Activated CD4-positive, alpha-beta T cell treated with anti-CD3 and anti-CD28 coated beads, Interleukin-2, amount 50 U/mL, for 24 hours (primary cell): ENCODE measurements around the gene RPUSD4.
"Not testable (repeated sequence)": the region's sequence is repeated elsewhere in the genome, so short reads cannot be mapped to it uniquely, and the experiment has no call there.

ENCODE experiments used
- DNase-seq, 2 donors: peaks; one replicate each; pipeline ENCODE4 v3.0.0-alpha.2; 2020; ENCODE audit warnings: low read depth in 1 of 2, low spot score in 1 of 2

The RPUSD4 gene, protein sequence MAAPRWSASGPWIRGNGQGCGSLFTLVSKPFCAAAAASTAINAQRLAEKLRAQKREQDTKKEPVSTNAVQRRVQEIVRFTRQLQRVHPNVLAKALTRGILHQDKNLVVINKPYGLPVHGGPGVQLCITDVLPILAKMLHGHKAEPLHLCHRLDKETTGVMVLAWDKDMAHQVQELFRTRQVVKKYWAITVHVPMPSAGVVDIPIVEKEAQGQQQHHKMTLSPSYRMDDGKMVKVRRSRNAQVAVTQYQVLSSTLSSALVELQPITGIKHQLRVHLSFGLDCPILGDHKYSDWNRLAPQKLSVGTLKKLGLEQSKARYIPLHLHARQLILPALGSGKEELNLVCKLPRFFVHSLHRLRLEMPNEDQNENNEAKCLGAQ

DNA sequence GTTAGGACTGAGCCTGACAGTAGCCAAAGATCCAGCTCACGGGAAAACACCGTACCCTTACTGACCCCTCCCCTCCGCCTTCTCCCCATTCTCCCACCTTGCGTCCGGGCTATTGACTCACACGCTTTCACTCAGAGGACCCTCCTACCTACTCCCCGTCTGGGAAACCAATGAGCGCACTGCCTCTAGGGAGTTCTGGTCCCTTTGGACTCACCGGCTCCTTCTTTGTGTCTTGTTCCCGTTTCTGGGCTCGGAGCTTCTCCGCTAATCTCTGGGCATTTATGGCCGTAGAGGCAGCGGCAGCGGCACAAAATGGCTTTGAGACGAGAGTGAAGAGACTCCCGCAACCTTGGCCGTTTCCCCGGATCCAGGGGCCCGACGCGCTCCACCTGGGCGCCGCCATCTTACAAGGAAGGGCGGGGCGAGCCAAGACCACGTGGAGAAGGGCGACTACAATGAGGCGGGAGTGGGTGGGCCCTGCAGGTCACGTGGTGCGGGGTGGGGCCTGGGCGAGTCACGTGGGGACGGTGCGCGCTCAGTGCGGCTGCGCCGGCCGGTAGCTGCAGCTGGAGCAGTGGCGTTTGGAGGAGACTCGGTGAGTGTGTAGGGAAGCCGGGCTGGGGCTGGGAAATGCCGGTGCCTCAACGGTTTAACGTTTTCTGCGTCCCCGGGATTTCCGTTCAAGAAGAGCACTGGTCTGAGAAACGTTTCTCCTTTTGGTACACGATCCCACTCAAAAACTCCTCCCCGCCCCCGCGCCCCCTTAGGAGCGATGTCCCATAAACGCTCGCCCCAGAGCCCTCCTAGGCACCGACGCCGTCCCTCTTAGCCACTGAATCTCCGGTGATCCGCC, at the start of gene RPUSD4, which contains the start of gene FAM118B:
TSS of gene RPUSD4 (minus strand) at position 415 of the 853 bp plus-strand sequence. CDS start at position 403, 12 bp downstream.
TSS of gene FAM118B (plus strand) at position 547 of the 853 bp plus-strand sequence. CDS start 23,220 bp downstream, outside the sequence.
- DNase-seq = peak; percentile 97 to 99

DNA sequence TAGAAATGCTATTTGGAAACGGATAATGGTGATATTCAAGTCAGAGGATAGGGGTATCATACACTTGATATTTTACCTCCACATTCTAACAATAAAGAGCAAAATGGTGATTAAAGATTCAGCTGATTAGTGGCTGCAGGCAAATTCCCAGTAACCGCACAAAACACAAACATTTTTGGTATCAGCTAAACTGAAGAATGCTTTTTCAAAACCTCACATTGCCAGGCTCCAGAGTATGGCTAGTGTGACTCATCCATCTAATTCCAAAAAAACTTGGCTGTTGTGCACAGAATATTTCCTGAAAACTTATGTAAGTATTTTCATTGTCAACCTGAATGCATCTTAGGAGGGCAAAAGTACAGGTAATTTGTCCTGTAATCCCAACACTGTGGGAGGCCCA, 46.3 kb upstream of the RPUSD4 start:
- no peak for DNase-seq

DNA sequence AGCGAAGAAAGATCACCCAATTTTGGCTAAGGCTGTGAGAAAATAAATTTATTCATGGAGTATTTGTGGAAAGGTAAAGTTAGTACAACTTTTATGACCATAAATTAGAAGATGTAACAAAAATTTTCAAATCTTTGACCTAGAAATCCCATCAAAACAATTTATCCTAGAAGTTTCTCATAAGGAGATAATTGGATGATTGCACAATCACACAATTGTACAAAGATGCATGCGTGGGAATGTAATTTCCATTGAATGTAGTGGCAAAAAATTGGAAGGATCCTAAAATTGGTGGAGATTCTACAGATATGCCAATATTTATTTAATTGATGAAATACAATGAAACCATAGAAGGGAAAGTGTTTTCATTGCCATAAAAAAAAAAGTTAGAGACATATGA, 45.7 kb upstream of the RPUSD4 start:
- no peak for DNase-seq

DNA sequence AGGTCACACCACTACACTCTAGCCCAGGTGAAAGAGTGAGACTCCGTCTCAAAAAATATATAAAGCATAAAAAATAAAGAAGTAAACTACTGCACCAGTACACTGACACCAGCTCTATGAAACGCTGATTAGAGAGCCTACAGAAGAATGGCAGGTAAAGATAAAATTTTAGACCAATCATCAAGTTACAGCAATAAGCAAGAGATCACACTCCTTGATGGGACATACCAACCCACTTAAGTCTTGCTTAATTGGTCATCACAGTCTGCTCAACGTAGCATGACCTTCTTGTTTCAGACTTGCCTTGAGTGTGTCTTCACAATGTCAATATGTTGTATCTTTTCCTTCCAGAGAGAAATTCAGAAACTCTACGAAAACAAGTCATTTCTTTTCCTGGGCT, 44.8 kb upstream of the RPUSD4 start:
- DNase-seq = no peak

DNA sequence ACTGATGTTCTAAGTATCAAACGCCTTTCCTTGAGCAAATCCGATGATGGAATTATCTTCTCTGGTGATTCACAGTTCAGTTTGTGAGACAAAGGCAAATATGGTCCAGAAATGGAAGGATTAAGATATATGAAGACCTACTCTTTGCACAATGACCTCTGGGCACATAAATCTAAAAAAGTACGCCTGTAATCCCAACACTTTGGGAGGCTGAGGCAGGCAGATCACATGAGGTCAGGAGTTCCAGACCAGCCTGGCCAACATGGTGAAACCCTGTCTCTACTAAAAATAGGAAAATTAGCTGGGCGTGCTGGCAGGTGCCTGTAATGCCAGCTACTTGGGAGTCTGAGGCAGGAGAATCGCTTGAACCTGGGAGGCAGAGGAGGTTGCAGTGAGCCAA, 44.1 kb upstream of the RPUSD4 start:
- DNase-seq = not testable (repeated sequence)

DNA sequence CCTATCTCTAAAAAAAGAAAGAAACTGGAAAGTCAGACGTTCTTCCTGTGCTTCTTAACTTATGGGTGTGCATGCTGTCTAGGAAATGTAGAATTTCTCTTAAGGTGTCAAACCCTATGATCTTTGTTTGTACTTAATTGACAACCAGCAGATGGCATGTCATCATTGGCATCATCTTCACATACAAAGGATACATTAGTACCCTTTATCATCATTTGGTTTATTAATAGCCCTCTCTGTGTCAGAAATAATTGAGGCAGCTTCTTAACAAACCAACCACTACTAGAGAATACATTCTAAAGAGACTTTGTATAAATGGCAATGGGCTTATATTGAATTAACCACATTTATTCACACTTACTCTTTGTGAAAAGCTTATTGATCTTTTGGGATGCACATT, 43.4 kb upstream of the RPUSD4 start:
- DNase-seq = no peak

DNA sequence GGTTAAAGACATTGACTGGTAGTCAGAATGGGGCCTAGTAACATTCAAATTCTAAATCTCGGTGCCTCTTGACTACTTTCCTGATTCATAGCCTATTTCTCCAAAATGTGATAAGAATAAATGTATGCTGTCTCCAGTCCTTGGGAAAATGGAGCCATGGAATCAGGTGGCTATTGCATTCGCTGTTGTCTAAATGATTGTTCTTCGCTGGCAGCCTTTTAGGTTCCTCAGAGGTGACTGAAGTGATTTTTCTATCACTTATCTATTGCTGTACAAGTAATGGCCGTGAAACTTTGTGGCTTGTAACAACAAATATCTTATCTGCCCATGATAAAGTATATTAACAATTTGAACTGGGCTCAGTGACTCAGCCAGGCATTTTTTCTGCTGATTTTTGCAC, 41.8 kb upstream of the RPUSD4 start:
- no peak for DNase-seq

DNA sequence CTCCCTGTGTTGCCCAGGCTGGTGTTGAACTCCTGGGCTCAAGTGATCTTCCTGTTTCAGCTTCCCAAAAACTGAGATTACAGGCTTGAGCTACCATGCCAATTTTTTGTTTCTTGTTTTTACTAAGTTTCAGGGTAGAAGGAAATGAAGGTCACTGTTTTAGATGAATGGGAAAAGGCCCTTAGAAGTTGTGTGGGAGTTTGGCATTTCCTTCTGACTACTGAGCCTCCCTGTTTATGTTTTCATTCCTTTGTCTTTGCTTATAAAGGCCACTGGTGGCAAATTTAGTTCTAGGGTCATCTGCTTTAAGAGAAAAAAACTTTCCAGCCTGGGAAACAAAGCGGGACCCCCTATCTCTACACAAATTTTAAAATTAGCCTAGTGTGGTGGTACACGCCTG, 35.2 kb upstream of the RPUSD4 start:
- DNase-seq = no peak

DNA sequence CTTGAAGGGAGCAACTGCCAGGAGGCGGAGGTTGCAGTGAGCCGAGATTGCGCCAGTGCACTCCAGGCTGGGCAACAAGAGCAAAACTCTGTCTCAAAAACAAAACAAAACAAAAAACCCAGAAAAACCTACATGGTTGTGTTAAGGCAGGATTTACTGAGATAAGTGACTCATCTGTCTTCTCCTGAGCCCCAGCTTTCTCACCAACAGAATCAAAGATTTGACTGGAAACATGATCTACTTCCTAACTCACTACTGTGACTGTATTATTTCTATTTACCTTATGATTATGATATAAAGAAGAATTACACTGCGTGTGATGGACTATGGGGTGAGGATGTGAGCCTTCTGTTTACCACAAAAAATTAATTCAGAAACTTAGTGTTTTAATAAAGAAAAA, 21.9 kb upstream of the RPUSD4 start:
- DNase-seq = no peak

DNA sequence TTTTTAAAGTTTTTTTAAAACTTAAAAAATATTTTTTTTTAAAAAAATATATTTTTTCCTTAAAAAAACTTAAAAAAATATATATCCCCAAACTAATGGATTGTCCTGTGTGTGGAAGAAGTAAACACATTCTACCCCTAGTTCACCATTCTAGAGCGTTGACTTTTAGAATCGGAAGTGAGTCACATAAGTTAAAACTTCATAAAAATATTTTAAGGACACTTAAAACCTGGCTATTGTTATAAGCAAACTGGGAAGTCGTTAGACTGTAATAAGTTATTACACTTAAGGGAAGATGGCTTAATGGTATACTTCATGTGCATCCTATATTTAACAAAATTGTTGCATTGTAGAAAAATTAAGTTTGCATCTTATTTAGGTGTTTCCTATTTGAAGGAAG, 21.2 kb upstream of the RPUSD4 start:
- no peak for DNase-seq

DNA sequence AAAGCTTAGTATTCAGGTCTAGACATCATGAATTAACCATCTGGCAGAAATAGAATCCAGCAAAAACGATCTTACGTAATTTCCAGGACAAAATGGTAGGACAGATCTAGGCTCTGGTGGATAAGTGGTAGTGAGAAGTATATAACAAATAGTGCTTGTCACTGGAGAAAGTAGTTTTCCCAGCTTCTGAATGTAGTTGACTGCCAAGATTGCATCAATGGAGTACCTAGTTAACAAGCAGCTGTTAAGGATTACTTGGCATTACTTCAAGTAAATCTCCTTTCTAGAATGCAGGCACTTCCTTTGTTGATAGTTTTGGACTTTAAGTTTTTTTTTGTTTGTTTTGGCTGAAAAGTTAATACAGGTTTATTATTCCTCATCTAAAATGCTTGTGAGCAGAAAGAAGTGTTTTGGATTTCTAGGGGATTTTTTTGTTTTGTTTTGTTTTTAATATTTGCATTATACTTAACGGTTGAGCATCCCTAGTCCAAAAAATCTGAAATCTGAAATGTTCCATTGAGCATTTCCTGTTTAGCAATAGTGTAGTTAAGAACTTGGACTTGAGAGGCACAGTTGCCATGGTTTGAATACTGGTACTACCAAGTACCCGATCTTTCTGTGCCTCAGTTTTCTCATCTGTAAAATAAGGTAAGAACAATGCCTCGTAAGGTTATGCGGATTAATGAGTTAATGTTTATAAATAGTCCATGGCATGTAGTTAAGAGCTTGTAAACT, 20.4 kb upstream of the RPUSD4 start:
- no peak for DNase-seq

DNA sequence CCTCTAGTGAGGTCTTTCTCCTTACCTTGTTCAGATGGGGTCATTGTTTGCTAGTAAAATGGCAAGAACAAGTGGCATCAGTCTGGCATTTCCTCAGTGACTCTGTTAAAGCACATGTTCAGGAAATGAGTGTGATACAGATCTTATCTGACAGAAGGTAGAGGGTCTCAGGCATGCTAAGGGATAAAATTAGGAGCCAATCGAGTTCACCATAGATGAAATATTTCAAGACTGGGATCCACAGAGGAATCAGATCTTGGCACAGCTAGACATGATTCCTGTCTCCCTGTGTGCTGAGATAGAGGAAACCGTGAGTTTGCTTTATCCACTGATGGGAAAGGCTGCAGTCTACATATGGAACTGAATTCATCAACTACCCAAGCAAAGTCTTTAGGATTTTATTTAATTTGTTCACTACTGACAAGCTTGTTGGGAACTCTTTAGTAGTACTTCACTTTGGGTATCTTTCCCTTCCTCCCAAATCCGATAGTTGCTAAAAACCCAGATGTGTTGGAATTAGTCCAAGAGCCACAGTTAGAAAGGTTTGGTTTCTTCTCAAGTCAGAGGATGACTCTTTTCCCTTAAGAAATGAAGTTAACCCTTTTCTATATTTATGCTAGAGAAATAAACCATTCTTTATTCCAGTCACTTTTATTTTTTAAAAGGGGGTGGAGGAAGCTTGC, 18.5 kb upstream of the RPUSD4 start:
- no peak for DNase-seq

DNA sequence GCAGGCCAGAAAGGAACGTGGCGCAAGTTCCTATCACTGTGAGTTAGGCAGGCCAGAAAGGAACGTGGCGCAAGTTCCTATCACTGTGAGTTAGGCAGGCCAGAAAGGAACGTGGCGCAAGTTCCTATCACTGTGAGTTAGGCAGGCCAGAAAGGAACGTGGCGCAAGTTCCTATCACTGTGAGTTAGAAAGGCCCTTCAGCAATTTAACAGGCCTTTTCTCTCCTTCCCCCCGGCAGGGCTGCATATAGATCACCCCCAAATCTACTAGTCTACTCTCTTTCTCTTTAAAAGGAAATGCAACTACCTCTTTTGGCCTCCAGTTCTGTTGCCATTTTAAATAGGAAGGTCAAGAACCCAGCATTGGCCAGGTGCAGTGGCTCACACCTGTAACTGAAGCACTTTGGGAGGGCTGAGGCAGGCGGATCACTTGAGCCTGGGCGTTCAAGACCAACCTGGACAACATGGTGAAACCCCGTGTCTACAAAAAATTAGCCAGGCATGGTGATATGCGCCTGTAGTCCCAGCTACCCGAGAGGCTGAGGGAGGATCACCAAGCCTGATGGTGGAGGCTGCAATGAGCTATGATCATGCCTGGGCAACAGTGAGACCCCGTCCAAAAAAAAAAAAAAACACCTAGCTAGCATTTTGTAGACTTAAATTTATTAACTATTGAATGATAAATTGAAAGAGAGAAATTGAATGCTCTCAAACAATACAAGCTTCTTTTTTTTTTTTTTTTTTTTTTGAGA, 15.1 kb upstream of the RPUSD4 start:
- DNase-seq = no peak

DNA sequence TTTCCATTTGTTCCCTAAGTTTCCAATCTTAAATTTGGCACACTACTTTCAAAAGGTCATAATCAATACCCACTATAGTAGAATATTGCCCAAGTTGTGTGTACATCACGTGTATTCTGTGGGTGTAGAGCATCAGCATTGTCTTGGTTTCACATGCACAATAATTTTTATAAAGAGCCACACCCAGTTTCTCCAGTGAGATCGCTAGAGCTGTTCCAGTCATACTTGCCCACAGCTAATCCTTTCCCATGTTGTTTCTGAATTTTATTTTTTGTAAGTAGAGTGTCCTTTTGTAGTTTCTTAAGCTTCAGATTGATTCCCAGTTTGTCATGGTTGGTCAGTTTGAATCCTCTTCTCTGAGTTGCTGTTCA, 13.8 kb upstream of the RPUSD4 start:
- DNase-seq = no peak

DNA sequence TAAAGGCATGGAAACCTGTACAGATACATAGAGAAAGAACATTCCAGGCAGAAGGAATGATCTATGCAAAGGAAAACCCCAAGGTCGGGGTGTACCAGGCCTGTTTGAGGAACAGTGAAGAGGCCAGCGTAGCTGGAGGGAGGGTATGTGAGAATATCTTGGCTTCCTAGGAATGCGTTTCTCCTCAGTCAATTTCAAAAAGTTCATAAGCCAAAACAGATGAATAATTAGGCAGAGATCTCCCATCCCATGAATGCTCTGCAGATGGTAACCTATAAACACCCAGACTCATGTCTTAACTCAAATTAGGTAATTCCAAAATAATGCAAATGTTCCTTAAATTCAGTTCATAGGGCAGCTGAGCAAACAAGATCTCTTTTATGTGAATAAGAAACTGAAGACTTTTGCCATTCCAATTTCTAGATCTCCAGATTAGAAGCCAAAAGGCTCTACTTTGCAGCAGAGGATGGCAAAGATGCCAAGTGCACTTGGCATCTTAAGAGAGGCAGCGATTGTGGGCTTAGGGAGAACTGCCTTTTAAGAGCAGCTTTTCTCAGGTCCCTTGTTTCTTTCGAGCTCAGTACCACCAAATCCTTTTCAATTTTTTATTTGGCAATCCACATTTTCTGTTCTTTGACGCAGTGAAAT, 13.3 kb upstream of the RPUSD4 start:
- DNase-seq = no peak

DNA sequence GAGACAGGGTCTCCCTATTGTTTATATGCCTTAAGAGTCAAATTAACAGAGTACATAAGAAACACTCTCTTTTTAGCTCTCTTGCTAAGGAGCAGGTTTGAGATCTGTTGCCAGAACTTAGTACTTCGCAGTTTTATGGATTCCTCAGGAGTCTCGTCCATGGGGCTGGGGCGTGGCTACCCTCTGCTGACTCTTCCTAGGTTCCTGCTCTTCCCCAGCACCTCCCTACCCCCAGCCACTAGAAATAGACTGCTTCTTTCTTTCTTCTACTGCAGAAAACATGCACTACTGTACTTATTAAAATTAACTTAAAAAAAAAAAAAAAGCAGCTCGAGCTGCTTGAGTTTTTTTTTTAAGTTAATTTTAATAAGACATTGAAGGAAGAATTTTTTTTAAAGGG, 8.1 kb upstream of the RPUSD4 start:
- no peak for DNase-seq

DNA sequence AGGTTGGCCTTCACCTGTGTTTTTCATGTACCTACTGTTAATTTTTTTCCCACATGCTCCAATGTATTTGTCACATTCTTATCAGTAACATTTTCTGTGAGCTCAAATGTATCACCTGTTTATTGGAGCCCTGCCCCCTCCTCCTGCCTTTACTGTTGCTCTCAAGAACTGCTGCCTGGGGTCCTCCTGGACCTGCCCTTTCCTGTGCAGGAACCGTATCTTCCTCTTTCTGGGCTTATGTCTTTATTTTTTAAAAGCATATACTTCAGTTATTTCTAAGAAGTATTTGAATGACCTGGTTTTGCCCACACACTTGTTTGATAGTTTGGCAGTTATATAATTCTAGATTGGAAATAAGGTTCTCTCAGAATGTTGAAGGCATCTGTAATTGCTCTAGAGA, 6.0 kb upstream of the RPUSD4 start:
- no peak for DNase-seq

DNA sequence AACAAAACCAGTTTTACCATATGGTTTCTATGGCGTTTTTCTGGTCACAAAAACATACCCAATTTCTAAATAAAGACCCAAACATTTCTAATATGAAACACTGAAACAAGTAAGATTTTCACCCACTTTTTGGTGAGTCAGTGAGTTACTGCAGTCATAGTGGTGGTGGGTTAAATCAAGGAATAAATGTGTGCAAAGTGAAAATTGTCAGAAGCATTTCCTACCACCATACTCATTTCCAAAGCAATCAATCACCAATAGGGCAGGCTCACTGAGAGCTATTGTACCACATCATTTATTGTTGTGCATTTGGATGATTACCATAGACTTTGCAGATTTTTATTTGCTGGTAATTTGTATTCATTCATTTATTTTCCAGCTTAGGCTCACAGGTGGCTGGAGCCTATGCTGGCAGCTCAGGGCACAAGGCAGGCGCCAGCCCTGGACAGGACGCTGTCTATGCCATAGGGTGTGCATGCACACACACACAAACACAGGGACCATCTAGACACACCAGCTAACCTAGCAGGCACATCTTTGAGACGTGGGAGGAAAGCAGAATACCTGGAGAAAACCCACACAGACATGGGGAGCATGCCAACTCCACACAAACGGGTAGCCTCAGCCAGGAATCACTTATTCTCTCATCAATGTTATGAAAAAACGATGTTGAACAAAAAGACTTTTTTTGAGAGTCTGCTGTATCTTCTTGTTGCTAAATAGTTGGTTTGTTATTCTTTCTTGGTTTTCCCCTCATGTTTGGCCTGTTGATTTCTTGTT, 5.3 kb upstream of the RPUSD4 start:
- DNase-seq = no peak

DNA sequence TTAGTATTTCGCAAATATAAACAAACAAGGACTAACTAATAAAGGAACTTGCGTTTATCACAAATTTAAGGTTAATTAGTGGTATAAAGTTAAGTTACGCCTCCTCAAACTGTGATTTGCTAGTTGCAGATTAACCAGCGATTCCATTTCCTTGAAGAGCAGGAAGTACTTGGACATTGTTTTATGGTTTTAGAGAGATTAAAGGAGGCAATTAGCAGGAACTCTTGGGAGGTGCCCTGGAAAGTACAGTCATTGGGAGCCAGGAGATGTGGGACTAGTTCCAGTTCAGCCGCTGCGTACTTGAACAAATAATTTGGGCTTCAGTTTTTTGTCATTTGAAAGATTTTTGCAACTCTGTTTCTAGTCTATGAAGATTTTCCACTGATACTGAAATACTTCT, 3.4 kb upstream of the RPUSD4 start:
- DNase-seq = no peak
